Endothelial cell (in vitro differentiated cells): ENCODE measurements around the gene ZNF790. TPM values are rescaled to one million over a fixed set of nuclear protein-coding genes. Genes with fewer than 3 reads are reported as not detected.

Source experiments
- DNase-seq: peaks from one replicate; pipeline ENCODE4 v3.0.0; 2021; ENCODE audit warnings: low spot score
- H3K27ac Mint-ChIP-seq: one replicate; pipeline ENCODE4 v1.8.0; 2021; ENCODE audit warnings: mixed read lengths, inconsistent platforms; ENCODE audit not compliant: unreplicated experiment
- H3K27me3 Mint-ChIP-seq: one replicate; pipeline ENCODE4 v1.8.0; 2021; ENCODE audit warnings: mild to moderate bottlenecking, moderate library complexity, mixed read lengths, inconsistent platforms; ENCODE audit not compliant: unreplicated experiment
- H3K36me3 Mint-ChIP-seq: one replicate; pipeline ENCODE4 v1.8.0; 2021; ENCODE audit warnings: mild to moderate bottlenecking, low read depth, mixed read lengths, inconsistent platforms; ENCODE audit not compliant: unreplicated experiment
- H3K4me1 Mint-ChIP-seq: one replicate; pipeline ENCODE4 v1.8.0; 2021; ENCODE audit warnings: mild to moderate bottlenecking, mixed read lengths, inconsistent platforms; ENCODE audit not compliant: unreplicated experiment
- H3K4me3 Mint-ChIP-seq: one replicate; pipeline ENCODE4 v1.8.0; 2021; ENCODE audit warnings: mild to moderate bottlenecking, mixed read lengths, inconsistent platforms; ENCODE audit not compliant: unreplicated experiment
- H3K9me3 Mint-ChIP-seq: one replicate; pipeline ENCODE4 v1.8.0; 2021; ENCODE audit warnings: mixed read lengths, inconsistent platforms; ENCODE audit not compliant: unreplicated experiment
- CTCF ChIP-seq: fragments of 200-600 bp; sonication (generic); IDR thresholded peaks from one replicate; pipeline ENCODE4 v1.5.0; 2021; ENCODE audit warnings: antibody characterized with exemption; ENCODE audit not compliant: unreplicated experiment
- total RNA-seq: library from RNA; stranded (reverse); fragmentation: NEBNext Ultra II Directional; extraction: Animal tissue kit (Norgen Biotek cat#: 25700); gene quantifications from one replicate; pipeline ENCODE4 v1.2.1, GENCODE V29; 2021; ENCODE audit not compliant: unreplicated experiment

Gene ZNF790
- total RNA-seq, 1 donor from 2014 or later = 12.3 TPM

- H3K27ac Mint-ChIP-seq = peak within 1 kb of the TSS; percentile 98
- peaks cover 31% of the 10 kb centered on the region for H3K9me3 Mint-ChIP-seq
- no peak for TF ChIP-seq CTCF
- peak; percentile 94 for DNase-seq
- peak within 1 kb of the TSS; percentile 100 for H3K4me3 Mint-ChIP-seq
- H3K4me1 Mint-ChIP-seq = peaks cover 17% of the 10 kb centered on the region
- H3K36me3 Mint-ChIP-seq = peaks cover 45% of the 10 kb centered on the region
- peaks cover 15% of the 10 kb centered on the region for H3K27me3 Mint-ChIP-seq
Measured at GRCh38 chr19:36772311-36773222, 65.6 kb downstream of the ZNF790 start, which contains the start of gene ZNF850. Gene ZNF850 (minus strand): TSS chr19:36772807. CDS start chr19:36762606, 10,201 bp downstream.

DNA sequence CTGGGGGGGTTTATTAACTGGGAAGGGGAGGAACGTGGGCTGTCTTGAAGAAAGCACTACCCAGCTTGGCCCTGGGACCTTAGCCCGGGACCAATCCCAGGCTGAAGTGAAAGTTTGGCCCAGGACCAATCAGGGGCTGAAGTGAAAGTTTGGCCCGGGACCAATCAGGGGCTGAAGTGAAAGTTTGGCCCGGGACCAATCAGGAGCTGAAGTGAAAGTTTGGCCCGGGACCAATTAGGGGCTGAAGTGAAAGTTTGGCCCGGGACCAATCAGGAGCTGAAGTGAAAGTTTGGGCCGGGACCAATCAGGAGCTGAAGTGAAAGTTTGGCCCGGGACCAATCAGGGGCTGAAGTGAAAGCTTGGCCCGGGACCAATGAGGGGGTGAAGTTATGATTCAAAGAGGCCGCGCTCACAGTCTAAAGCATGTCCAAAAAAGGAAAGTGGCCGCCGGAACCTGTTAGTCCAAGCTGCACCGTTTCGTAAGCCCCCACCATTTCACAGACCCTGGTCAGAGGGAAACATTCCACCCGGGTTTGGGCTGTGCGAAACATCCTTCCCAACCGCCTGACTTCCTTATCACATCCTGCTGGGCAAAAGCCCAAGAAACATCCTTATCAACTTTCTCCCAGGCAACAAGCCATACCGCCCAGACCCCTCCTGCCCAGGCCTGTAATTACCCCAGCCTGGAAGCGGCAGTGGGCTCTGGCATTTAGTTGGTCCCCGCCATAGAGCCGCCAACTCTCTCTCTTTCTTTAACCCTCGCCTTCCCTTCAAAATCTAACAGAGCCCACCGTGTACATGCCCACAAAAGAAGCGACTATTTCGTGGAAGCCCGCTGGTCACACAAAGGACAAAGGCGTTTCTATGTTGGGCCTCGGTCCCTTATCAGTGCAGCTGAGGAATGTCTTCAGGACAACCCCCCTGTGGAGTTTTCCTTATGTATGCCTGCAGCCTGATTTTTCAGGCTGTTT, 66.6 kb downstream of the ZNF790 start:
- Mint-ChIP-seq H3K4me1 (peaks cover 17% of the 10 kb centered on the region), H3K27ac (peak overlapping the region; percentile 98), H3K27me3 (peaks cover 15% of the 10 kb centered on the region), H3K36me3 (peaks cover 39% of the 10 kb centered on the region), H3K4me3 (peak overlapping the region; percentile 100), H3K9me3 (peaks cover 31% of the 10 kb centered on the region)
- no peak for TF ChIP-seq CTCF
- DNase-seq = peak; percentile 33

Other genes with a start within 250 kb of the ZNF790 start
- 12.5 TPM for gene ZNF382, start 233.1 kb downstream of the ZNF790 start, total RNA-seq
- gene ZNF461, start 171.6 kb downstream of the ZNF790 start, total RNA-seq = 9.2 TPM
- 9.7 TPM for gene ZNF567, start 150.8 kb downstream of the ZNF790 start, total RNA-seq
- 7.0 TPM for gene ZNF850, start 65.6 kb downstream of the ZNF790 start, total RNA-seq
- gene ZNF345, start 12.5 kb upstream of the ZNF790 start, total RNA-seq = 9.6 TPM
- gene ZNF829, start 77.9 kb upstream of the ZNF790 start, total RNA-seq = 2.8 TPM
- gene ZNF568, start 77.9 kb upstream of the ZNF790 start, total RNA-seq = 7.1 TPM
- gene ZNF420, start 240.0 kb upstream of the ZNF790 start, total RNA-seq = 13.1 TPM